ENCODE measurements around the gene NUDT17. TPM values are rescaled to one million over a fixed set of nuclear protein-coding genes. Genes with fewer than 3 reads are reported as not detected.
A peak's percentile ranks its signal among the peaks of the same experiment; 100 is the strongest.

NUDT17 gene
- total RNA-seq, 1 donor from 2014 or later: 3.3 TPM

DNA sequence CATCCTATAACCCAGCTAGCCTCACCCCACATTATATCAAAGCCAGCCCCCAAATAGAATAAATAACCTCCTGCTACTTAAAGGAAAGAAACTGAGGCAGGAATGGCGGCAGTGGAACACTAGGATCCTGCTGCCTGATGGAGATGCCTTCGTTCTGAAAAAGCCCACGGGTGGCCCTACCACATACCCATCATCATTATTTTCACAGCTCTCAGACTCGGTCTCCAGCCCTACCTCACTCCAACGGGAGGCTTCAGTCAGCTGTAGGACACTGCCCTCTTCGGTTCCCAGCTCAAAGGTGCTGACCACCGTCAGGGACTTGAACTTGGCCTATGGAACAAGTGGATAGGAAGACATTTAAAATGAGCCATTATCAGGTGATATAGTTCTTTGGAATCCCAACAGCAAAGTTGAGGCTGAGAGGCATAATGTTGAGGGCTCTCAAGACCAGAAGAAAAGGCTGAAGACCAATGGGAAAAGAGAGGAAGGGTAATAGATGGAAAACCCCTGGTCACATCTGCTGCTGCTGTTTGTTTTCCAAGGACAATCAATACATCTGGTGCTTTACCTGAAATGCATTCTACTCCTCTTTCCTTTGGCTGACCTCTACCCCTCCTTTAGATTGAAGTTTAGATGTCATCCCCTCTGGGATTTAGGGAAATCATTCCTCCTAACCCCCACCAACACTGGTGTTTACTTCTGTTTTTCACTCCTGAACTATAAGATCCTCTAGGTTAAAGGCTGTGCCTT lies 48.1 kb downstream of the NUDT17 start:
- Mint-ChIP-seq H3K36me3 (ENCODE audit: low read depth, unreplicated experiment) (peaks cover 8% of the 10 kb centered on the region), H3K4me1 (ENCODE audit: low read depth, unreplicated experiment) (peaks cover 20% of the 10 kb centered on the region), H3K9me3 (ENCODE audit: unreplicated experiment) (no peaks in the 10 kb centered on the region), H3K27me3 (ENCODE audit: low read depth, unreplicated experiment) (peaks cover 11% of the 10 kb centered on the region), H3K4me3 (ENCODE audit: unreplicated experiment) (no peak overlapping the region), H3K27ac (ENCODE audit: unreplicated experiment) (no peak overlapping the region)
- no peak for TF ChIP-seq EZH2 (IDR thresholded peaks at IDR 0.05; ENCODE audit: insufficient read depth, low read length)
- TF ChIP-seq, protein P1, sequence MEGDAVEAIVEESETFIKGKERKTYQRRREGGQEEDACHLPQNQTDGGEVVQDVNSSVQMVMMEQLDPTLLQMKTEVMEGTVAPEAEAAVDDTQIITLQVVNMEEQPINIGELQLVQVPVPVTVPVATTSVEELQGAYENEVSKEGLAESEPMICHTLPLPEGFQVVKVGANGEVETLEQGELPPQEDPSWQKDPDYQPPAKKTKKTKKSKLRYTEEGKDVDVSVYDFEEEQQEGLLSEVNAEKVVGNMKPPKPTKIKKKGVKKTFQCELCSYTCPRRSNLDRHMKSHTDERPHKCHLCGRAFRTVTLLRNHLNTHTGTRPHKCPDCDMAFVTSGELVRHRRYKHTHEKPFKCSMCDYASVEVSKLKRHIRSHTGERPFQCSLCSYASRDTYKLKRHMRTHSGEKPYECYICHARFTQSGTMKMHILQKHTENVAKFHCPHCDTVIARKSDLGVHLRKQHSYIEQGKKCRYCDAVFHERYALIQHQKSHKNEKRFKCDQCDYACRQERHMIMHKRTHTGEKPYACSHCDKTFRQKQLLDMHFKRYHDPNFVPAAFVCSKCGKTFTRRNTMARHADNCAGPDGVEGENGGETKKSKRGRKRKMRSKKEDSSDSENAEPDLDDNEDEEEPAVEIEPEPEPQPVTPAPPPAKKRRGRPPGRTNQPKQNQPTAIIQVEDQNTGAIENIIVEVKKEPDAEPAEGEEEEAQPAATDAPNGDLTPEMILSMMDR (IDR thresholded peaks at IDR 0.05; ENCODE audit: insufficient read depth, low read depth, low read length): no peak
- Histone ChIP-seq H3K9me3 (ENCODE audit: insufficient read depth, low read depth, low read length) (no peaks in the 10 kb centered on the region), H3K27ac (ENCODE audit: low read depth, low read length) (no peak overlapping the region), H3K4me2 (ENCODE audit: low read length) (peak overlapping the region; percentile 77), H3K79me2 (ENCODE audit: insufficient read depth, low read length) (no peaks in the 10 kb centered on the region), H3K9ac (ENCODE audit: low read length) (no peak overlapping the region), H3K27me3 (ENCODE audit: insufficient read depth, low read length) (no peaks in the 10 kb centered on the region), H3K36me3 (ENCODE audit: insufficient read depth, low read length) (no peaks in the 10 kb centered on the region), H3K4me3 (ENCODE audit: insufficient read depth, low read depth, low read length) (no peak overlapping the region), H2AFZ (ENCODE audit: low read depth, low read length) (no peak overlapping the region), H3K4me1 (ENCODE audit: insufficient read depth, low read length) (peaks cover 24% of the 10 kb centered on the region), H4K20me1 (ENCODE audit: insufficient read depth, low read length) (no peaks in the 10 kb centered on the region)
- FAIRE-seq (no peak), DNase-seq (ENCODE audit: low read depth) (no peak)

DNA sequence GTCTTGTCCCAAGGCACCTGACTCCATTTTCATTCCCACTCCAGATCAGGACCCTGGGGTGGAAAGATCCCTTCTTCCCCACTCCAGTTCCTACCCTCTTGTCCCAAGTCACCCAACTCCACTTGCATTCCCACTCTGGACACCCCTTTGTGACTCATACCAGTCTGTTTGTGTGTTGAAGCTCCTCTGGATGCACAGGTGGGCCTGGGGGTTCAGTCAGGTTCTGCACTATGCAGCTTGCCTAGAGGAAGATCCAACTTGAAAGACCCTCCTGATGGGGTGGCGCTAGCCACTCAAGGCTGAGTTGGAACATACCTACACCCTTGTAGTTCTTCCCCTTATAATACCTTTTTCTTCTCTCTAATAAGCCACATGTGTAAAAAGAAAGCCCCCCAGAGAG lies 50.0 kb downstream of the NUDT17 start:
- H3K9ac ChIP-seq (ENCODE audit: low read length): no peak overlapping the region
- H3K4me1 Mint-ChIP-seq (ENCODE audit: low read depth, unreplicated experiment): peaks cover 25% of the 10 kb centered on the region
- no peaks in the 10 kb centered on the region for H3K79me2 ChIP-seq (ENCODE audit: insufficient read depth, low read length)
- peaks cover 24% of the 10 kb centered on the region for H3K4me1 ChIP-seq (ENCODE audit: insufficient read depth, low read length)
- H4K20me1 ChIP-seq (ENCODE audit: insufficient read depth, low read length): no peaks in the 10 kb centered on the region
- H3K4me3 Mint-ChIP-seq (ENCODE audit: unreplicated experiment): no peak overlapping the region
- TF ChIP-seq EZH2 (IDR thresholded peaks at IDR 0.05; ENCODE audit: insufficient read depth, low read length): no peak
- TF ChIP-seq, protein P1 (IDR thresholded peaks at IDR 0.05; ENCODE audit: insufficient read depth, low read depth, low read length): no peak
- peaks cover 5% of the 10 kb centered on the region for H3K36me3 Mint-ChIP-seq (ENCODE audit: low read depth, unreplicated experiment)
- no peak for DNase-seq (ENCODE audit: low read depth)
- no peak for FAIRE-seq
- H3K27me3 ChIP-seq (ENCODE audit: insufficient read depth, low read length): no peaks in the 10 kb centered on the region
- no peaks in the 10 kb centered on the region for H3K9me3 Mint-ChIP-seq (ENCODE audit: unreplicated experiment)
- no peak overlapping the region for H2AFZ ChIP-seq (ENCODE audit: low read depth, low read length)
- no peak overlapping the region for H3K27ac ChIP-seq (ENCODE audit: low read depth, low read length)
- H3K9me3 ChIP-seq (ENCODE audit: insufficient read depth, low read depth, low read length): no peaks in the 10 kb centered on the region
- no peaks in the 10 kb centered on the region for H3K36me3 ChIP-seq (ENCODE audit: insufficient read depth, low read length)
- H3K4me3 ChIP-seq (ENCODE audit: insufficient read depth, low read depth, low read length): no peak overlapping the region
- no peak overlapping the region for H3K27ac Mint-ChIP-seq (ENCODE audit: unreplicated experiment)
- H3K4me2 ChIP-seq (ENCODE audit: low read length): no peak overlapping the region
- peaks cover 11% of the 10 kb centered on the region for H3K27me3 Mint-ChIP-seq (ENCODE audit: low read depth, unreplicated experiment)

DNA sequence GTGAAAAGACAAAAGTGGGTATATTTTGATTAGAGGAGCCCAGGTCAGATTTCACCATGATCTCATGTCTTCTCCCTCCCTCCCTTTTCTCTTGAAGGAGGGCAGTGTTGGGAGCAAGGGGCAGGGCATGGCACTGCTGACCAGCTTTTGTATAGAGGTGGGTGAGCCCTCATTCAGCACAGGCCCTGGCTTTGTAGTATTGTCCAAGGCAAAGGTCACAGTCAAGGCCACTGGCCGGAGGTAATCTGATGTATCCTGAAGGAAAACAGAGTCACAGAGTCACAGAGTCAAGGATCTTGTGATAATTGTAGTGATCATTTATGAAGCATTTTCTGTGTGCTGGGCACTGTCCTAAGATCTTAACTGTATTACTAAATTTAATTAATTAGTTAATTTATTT lies 52.5 kb downstream of the NUDT17 start:
- H3K27ac ChIP-seq (ENCODE audit: low read depth, low read length): no peak overlapping the region
- no peak overlapping the region for H3K4me3 ChIP-seq (ENCODE audit: insufficient read depth, low read depth, low read length)
- TF ChIP-seq, protein P1 (IDR thresholded peaks at IDR 0.05; ENCODE audit: insufficient read depth, low read depth, low read length): no peak
- TF ChIP-seq EZH2 (IDR thresholded peaks at IDR 0.05; ENCODE audit: insufficient read depth, low read length): no peak
- Mint-ChIP-seq H3K4me1 (ENCODE audit: low read depth, unreplicated experiment) (peaks cover 7% of the 10 kb centered on the region), H3K4me3 (ENCODE audit: unreplicated experiment) (no peak overlapping the region), H3K36me3 (ENCODE audit: low read depth, unreplicated experiment) (peaks cover 9% of the 10 kb centered on the region), H3K27ac (ENCODE audit: unreplicated experiment) (no peak overlapping the region), H3K9me3 (ENCODE audit: unreplicated experiment) (no peaks in the 10 kb centered on the region), H3K27me3 (ENCODE audit: low read depth, unreplicated experiment) (peaks cover 15% of the 10 kb centered on the region)
- H2AFZ ChIP-seq (ENCODE audit: low read depth, low read length): no peak overlapping the region
- no peaks in the 10 kb centered on the region for H3K27me3 ChIP-seq (ENCODE audit: insufficient read depth, low read length)
- no peaks in the 10 kb centered on the region for H3K79me2 ChIP-seq (ENCODE audit: insufficient read depth, low read length)
- no peak overlapping the region for H3K4me2 ChIP-seq (ENCODE audit: low read length)
- H3K9ac ChIP-seq (ENCODE audit: low read length): no peak overlapping the region
- H3K36me3 ChIP-seq (ENCODE audit: insufficient read depth, low read length): no peaks in the 10 kb centered on the region
- H3K4me1 ChIP-seq (ENCODE audit: insufficient read depth, low read length): peaks cover 3% of the 10 kb centered on the region
- DNase-seq (ENCODE audit: low read depth): no peak
- H4K20me1 ChIP-seq (ENCODE audit: insufficient read depth, low read length): no peaks in the 10 kb centered on the region
- no peak for FAIRE-seq
- no peaks in the 10 kb centered on the region for H3K9me3 ChIP-seq (ENCODE audit: insufficient read depth, low read depth, low read length)

All from astrocyte (in vitro differentiated cells and primary cell).